ENCODE data around the gene RND3. TPM values are rescaled to one million over a fixed set of nuclear protein-coding genes. Genes with fewer than 3 reads are reported as not detected.

RND3 gene
- total RNA-seq, 6 donors from 2014 or later, result 13.0 to 40.0 (median 26.7) TPM

GRCh38 chr2:150442484-150442883 is 45.0 kb downstream of the RND3 start:
- ATAC-seq (ENCODE audit: low FRiP score in 2 of 2), result no peak
- WGBS, 2 donors, result 81 to 84% methylated on average over 1 of the region's 1 CpG

GRCh38 chr2:150441784-150442183 is 45.7 kb downstream of the RND3 start:
- Histone ChIP-seq H3K9me3 (no peaks in the 10 kb centered on the region), H3K36me3 (no peaks in the 10 kb centered on the region), H3K4me3 (no peak overlapping the region), H3K27me3 (no peaks in the 10 kb centered on the region), H3K4me1 (no peaks in the 10 kb centered on the region), H3K27ac (no peak overlapping the region)
- WGBS, 2 donors, result 62 to 64% methylated on average over 2 of the region's 2 CpGs
- ATAC-seq (ENCODE audit: low FRiP score in 2 of 2) (no peak), DNase-seq (no peak)
- TF ChIP-seq POLR2A (IDR thresholded peaks at IDR 0.05) (no peak), POLR2AphosphoS5 (IDR thresholded peaks at IDR 0.05) (no peak), CTCF (IDR thresholded peaks at IDR 0.05) (no peak), EP300 (IDR thresholded peaks at IDR 0.05) (no peak)

More at GRCh38 chr2:150442484-150442883, 45.0 kb downstream of the RND3 start:
- no peaks in the 10 kb centered on the region for H3K36me3 ChIP-seq
- no peak for DNase-seq
- H3K9me3 ChIP-seq, result no peaks in the 10 kb centered on the region
- no peak overlapping the region for H3K27ac ChIP-seq
- no peaks in the 10 kb centered on the region for H3K27me3 ChIP-seq
- TF ChIP-seq POLR2AphosphoS5 (IDR thresholded peaks at IDR 0.05), result no peak
- no peak for TF ChIP-seq CTCF (IDR thresholded peaks at IDR 0.05)
- TF ChIP-seq POLR2A (IDR thresholded peaks at IDR 0.05), result no peak
- TF ChIP-seq EP300 (IDR thresholded peaks at IDR 0.05), result no peak
- no peaks in the 10 kb centered on the region for H3K4me1 ChIP-seq
- H3K4me3 ChIP-seq, result no peak overlapping the region

GRCh38 chr2:150441226-150441625 is 46.2 kb downstream of the RND3 start:
- 77 to 78% methylated on average over 2 of the region's 2 CpGs for WGBS, 2 donors
- no peaks in the 10 kb centered on the region for H3K36me3 ChIP-seq
- no peak overlapping the region for H3K4me3 ChIP-seq
- H3K9me3 ChIP-seq, result no peaks in the 10 kb centered on the region
- no peak overlapping the region for H3K27ac ChIP-seq
- no peak for DNase-seq
- H3K4me1 ChIP-seq, result no peaks in the 10 kb centered on the region
- no peak for TF ChIP-seq CTCF (IDR thresholded peaks at IDR 0.05)
- TF ChIP-seq EP300 (IDR thresholded peaks at IDR 0.05), result no peak
- no peak for TF ChIP-seq POLR2A (IDR thresholded peaks at IDR 0.05)
- TF ChIP-seq POLR2AphosphoS5 (IDR thresholded peaks at IDR 0.05), result no peak
- ATAC-seq (ENCODE audit: low FRiP score in 2 of 2), result no peak
- no peaks in the 10 kb centered on the region for H3K27me3 ChIP-seq

GRCh38 chr2:150438654-150439053 is 48.8 kb downstream of the RND3 start:
- WGBS, 2 donors, result 83 to 90% methylated on average over 2 of the region's 2 CpGs
- no peak for ATAC-seq (ENCODE audit: low FRiP score in 2 of 2)
- Histone ChIP-seq H3K9me3 (no peaks in the 10 kb centered on the region), H3K4me3 (no peak overlapping the region), H3K4me1 (no peaks in the 10 kb centered on the region), H3K27ac (no peak overlapping the region), H3K27me3 (no peaks in the 10 kb centered on the region), H3K36me3 (no peaks in the 10 kb centered on the region)
- TF ChIP-seq POLR2AphosphoS5 (IDR thresholded peaks at IDR 0.05) (no peak), EP300 (IDR thresholded peaks at IDR 0.05) (no peak), CTCF (IDR thresholded peaks at IDR 0.05) (no peak), POLR2A (IDR thresholded peaks at IDR 0.05) (no peak)
- DNase-seq, result no peak

- TF ChIP-seq CTCF (IDR thresholded peaks at IDR 0.05) (no peak), POLR2AphosphoS5 (IDR thresholded peaks at IDR 0.05) (no peak), POLR2A (IDR thresholded peaks at IDR 0.05) (no peak), EP300 (IDR thresholded peaks at IDR 0.05) (no peak)
- Histone ChIP-seq H3K36me3 (no peaks in the 10 kb centered on the region), H3K4me1 (no peaks in the 10 kb centered on the region), H3K4me3 (no peak overlapping the region), H3K27me3 (no peaks in the 10 kb centered on the region), H3K9me3 (no peaks in the 10 kb centered on the region), H3K27ac (no peak overlapping the region)
- WGBS, 2 donors, result 55 to 72% methylated on average over 2 of the region's 2 CpGs
- DNase-seq (no peak), ATAC-seq (ENCODE audit: low FRiP score in 2 of 2) (no peak)
Measured at GRCh38 chr2:150438041-150438440, 49.4 kb downstream of the RND3 start.

Measured in upper lobe of left lung (tissue), 6 donors.